ENCODE measurements around the gene RASGEF1C.

Gene RASGEF1C

GRCh38 chr5:180235846-180236245, 26.8 kb upstream of the RASGEF1C start:
- no peak for DNase-seq (ENCODE audit: low spot score)
- TF ChIP-seq CTCF (IDR thresholded peaks at IDR 0.05): no peak
- H3K4me3 ChIP-seq: no peak overlapping the region
- H3K27ac ChIP-seq: no peak overlapping the region

- no peak for TF ChIP-seq CTCF (IDR thresholded peaks at IDR 0.05)
- Histone ChIP-seq H3K4me3 (no peak overlapping the region), H3K27ac (no peak overlapping the region)
- DNase-seq (ENCODE audit: low spot score): no peak
These were observed 26.1 kb upstream of the RASGEF1C start for GRCh38 chr5:180235077-180235476.

- no peak overlapping the region for H3K4me3 ChIP-seq
- H3K27ac ChIP-seq: no peak overlapping the region
These were observed 25.3 kb upstream of the RASGEF1C start for GRCh38 chr5:180234271-180234670.

GRCh38 chr5:180233729-180234128, 24.7 kb upstream of the RASGEF1C start:
- Histone ChIP-seq H3K4me3 (no peak overlapping the region), H3K27ac (no peak overlapping the region)
- DNase-seq (ENCODE audit: low spot score): no peak
- no peak for TF ChIP-seq CTCF (IDR thresholded peaks at IDR 0.05)

More at GRCh38 chr5:180234271-180234670, 25.3 kb upstream of the RASGEF1C start:
- no peak for TF ChIP-seq CTCF (IDR thresholded peaks at IDR 0.05)
- DNase-seq (ENCODE audit: low spot score): no peak

GRCh38 chr5:180230017-180230416, 21.0 kb upstream of the RASGEF1C start:
- TF ChIP-seq CTCF (IDR thresholded peaks at IDR 0.05): no peak
- H3K4me3 ChIP-seq: no peak overlapping the region

GRCh38 chr5:180222056-180222455, 13.0 kb upstream of the RASGEF1C start:
- DNase-seq (ENCODE audit: low spot score): no peak
- TF ChIP-seq CTCF (IDR thresholded peaks at IDR 0.05): no peak
- Histone ChIP-seq H3K4me3 (no peak overlapping the region), H3K27ac (no peak overlapping the region)

More at GRCh38 chr5:180230017-180230416, 21.0 kb upstream of the RASGEF1C start:
- DNase-seq (ENCODE audit: low spot score): no peak
- no peak overlapping the region for H3K27ac ChIP-seq

GRCh38 chr5:180217797-180218196, 8.8 kb upstream of the RASGEF1C start:
- DNase-seq (ENCODE audit: low spot score): no peak
- TF ChIP-seq CTCF (IDR thresholded peaks at IDR 0.05): no peak
- H3K27ac ChIP-seq: no peak overlapping the region
- no peak overlapping the region for H3K4me3 ChIP-seq
